Left renal cortex interstitium (tissue), 4 donors: ENCODE data around the gene ZC3H7A. TPM values are rescaled to one million over a fixed set of nuclear protein-coding genes. Genes with fewer than 3 reads are reported as not detected.

Source experiments
- DNase-seq, 4 donors: peaks; one replicate each; pipeline ENCODE4 v3.0.0-alpha.2; 2013; ENCODE audit warnings: low read depth in 4 of 4, low spot score in 2 of 4, missing footprints in 1 of 4
- polyA plus RNA-seq, 4 donors: library from polyadenylated mRNA; unstranded; fragments of 120-200 nt; gene quantifications; one replicate each; pipeline ENCODE4 v1.2.1, GENCODE V29; 2013; ENCODE audit not compliant: insufficient read length in 4 of 4

The ZC3H7A gene
- polyA plus RNA-seq, 4 donors = 64.1 to 113 (median 84.7) TPM

DNA sequence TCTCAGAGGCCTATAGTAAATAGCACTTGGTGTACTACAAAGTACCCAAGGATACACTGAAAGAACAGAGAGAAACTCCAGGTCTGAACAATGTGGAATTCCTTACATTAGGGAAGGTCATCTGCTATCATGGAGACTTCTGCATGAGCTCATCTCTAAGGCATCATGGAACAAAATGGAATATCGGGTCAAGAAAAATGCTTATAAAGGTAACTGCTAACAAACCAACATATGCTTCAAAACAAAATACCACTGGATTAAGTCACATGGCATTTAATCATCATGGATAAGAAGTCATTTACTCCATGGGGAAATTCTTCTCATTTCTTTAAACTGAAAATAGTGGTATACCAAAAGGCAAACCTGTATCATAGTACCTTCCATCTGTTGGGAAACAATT lies 88.6 kb downstream of the ZC3H7A start:
- no peak for DNase-seq

DNA sequence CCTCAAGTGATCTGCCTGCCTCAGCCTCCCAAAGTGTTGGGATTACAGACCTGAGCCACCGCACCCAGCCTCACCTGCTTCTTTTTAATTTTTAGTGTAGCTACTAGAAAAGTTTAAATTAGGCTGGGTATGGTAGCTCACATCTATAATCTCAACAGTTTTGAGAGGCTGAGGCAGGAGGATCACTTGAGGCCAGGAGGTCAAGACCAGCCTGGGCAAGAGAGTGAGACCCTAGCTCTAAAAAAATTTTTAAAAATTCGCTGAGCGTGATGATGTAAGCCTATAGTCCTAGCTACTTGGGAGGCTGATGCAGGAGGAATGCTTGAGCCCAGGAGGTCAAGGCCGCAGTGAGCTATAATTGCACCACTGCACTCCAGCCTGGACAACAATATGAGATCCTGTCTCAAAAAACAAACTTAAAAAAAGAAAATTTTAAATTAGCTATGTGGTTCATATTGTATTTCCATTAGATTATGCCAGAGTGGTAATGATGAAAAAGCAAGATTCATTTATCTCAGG lies 89.3 kb downstream of the ZC3H7A start:
- no peak for DNase-seq

DNA sequence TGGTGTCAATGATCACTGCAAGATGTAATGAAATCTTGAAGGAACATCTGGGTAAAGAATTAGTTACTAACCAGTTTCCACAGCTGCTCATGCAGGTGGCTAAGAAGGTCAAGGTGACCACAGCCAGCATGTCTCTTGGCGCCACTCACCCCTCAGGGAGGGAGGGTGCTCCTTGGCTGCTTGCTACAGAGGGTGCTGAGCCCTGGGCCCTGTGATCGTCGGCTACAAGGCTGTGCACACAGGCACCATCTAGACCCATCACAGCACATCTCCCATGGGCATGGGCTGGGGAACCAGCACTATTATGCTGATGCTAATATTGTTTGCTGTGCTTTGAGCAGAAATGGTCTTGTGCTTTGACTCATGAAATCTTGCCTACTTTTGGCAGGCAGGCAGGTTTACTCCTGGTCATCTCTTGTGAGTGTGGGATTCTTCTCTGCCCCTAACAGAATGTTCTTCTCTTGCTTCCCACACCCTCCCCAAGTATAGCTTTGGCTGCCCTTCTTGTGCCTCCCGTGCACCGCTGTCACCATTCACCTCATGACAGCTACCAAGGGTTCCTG lies 90.8 kb downstream of the ZC3H7A start:
- no peak for DNase-seq

DNA sequence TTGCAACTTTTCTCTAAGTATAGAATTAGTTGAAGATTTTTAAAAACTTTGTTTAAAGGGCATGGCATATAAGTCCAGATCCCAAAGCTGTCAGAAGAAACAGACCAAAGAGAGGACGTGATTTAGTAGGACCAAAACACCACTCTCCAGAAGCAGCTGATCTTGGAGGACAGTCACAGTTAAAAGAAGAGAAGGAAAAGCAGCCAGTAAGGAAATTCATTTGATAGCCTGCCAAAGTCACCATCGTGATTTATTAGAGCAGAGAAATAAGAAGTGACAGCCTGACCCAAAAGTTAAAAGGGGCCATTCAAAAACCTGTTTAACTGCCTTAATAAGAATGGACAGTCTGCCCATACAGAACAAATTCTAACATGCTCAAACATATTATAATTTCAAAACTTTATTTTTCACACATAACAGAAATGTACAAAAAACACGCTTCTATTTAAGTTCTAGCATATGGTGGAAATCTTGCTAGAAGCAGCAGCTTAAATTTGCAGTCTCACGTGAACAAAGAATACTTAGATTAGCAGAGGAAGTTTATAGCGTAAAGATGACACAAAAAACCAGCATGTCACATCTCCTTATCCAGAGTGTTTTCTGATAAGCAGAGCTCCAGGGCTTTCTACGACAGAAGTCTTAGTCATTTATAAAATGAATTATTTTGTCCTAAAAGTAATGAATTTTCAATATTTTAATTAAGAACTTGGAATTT lies 91.6 kb downstream of the ZC3H7A start:
- DNase-seq = no peak

Other genes with a start within 250 kb of the ZC3H7A start
- 100 to 1,000 TPM; 107 to 122 (median 116) TPM for gene LITAF, start 210.3 kb downstream of the ZC3H7A start, polyA plus RNA-seq
- 10 to 100 TPM; 30.4 to 39.4 (median 37.4) TPM for gene SNN, start 128.8 kb downstream of the ZC3H7A start, polyA plus RNA-seq
- gene TXNDC11, start 54.4 kb downstream of the ZC3H7A start, polyA plus RNA-seq = 10 to 100 TPM; 39.5 to 44.2 (median 41.9) TPM
- gene RSL1D1, start 54.3 kb upstream of the ZC3H7A start, polyA plus RNA-seq = 100 to 1,000 TPM; 206 to 264 (median 228) TPM
- gene GSPT1, start 118.7 kb upstream of the ZC3H7A start, polyA plus RNA-seq = 100 to 1,000 TPM in 3 of 4 donors, 10 to 100 TPM in 1; 97.8 to 124 (median 111) TPM
- gene NPIPB2, start 144.8 kb upstream of the ZC3H7A start, polyA plus RNA-seq = 10 to 100 TPM in 2 of 4 donors, under 1 TPM in 2; 0.65 to 21.0 (median 6.4) TPM
- gene TNFRSF17, start 168.0 kb upstream of the ZC3H7A start, polyA plus RNA-seq = under 1 TPM in 3 of 4 donors, not detected in 1; 0.20 to 0.36 (median 0.27) TPM
- 10 to 100 TPM; 31.0 to 36.4 (median 33.0) TPM for gene SNX29, start 179.5 kb upstream of the ZC3H7A start, polyA plus RNA-seq